HepG2 (cell line): ENCODE data around the gene PXYLP1. TPM values are rescaled to one million over a fixed set of nuclear protein-coding genes. Genes with fewer than 3 reads are reported as not detected.

Source experiments
- ATAC-seq: fragments of 200-7000 bp; cut with Tn5 transposase; 3 replicates; pipeline ENCODE4 v1.9.1; 2020; ENCODE audit warnings: mild to moderate bottlenecking, moderate library complexity
- BruUV-seq: library from RNA; stranded (reverse); fragments of 400-500 nt; replicated peaks from 2 replicates; lab custom pipeline; 2021; lab: Mats Ljungman, UMichigan
- CTCF ChIA-PET: fragments of 300-600 bp; formaldehyde crosslinking; extraction: SDS; loops from one replicate; lab custom pipeline; 2021; ENCODE audit warnings: low total read pairs, inconsistent platforms, low intra/inter-chr PET ratio; lab: Yijun Ruan, JAX
- POLR2A ChIA-PET: fragments of 350-600 bp; sonication (Branson Sonifier 250); formaldehyde crosslinking; loops from one replicate; lab custom pipeline; 2020; ENCODE audit warnings: antibody characterized with exemption, inconsistent platforms; lab: Yijun Ruan, JAX
- DNase-seq: peaks from one replicate; pipeline ENCODE4 v3.0.0-alpha.2; 2015; ENCODE audit warnings: low spot score
- FAIRE-seq: peaks from 3 replicates; lab custom pipeline; 2011; peaks lifted over from hg19 to GRCh38; lab: Jason Lieb, UNC
- H2AFZ ChIP-seq: one replicate; pipeline ENCODE4 v1.6.1; 2011; ENCODE audit warnings: low read length, inconsistent platforms
- H3K27ac ChIP-seq: fragments of 300-600 bp; 3 replicates; pipeline ENCODE4 v1.8.0; 2011; ENCODE audit warnings: mixed run types, mild to moderate bottlenecking, mixed read lengths, low read length, inconsistent platforms; ENCODE audit not compliant: insufficient read depth; ENCODE audit errors: extremely low read length
- H3K27me3 ChIP-seq, 2 experiments: fragments of 200-600 bp in 1 of 2; 2 replicates in 1 of 2; 3 replicates in 1 of 2; pipeline versions ENCODE4 v1.6.0 to v1.8.0; 2011; ENCODE audit warnings: low read length in 2 of 2, mild to moderate bottlenecking in 2 of 2, moderate library complexity in 2 of 2, inconsistent platforms in 1 of 2; ENCODE audit not compliant: insufficient read depth in 2 of 2, control insufficient read depth in 1 of 2
- H3K36me3 ChIP-seq, 2 experiments: fragments of 200-600 bp in 1 of 2; replicated peaks in 1 of 2; 2 replicates in 1 of 2; 3 replicates in 1 of 2; pipeline versions ENCODE4 v1.5.1 to v1.8.0; 2011; ENCODE audit warnings: low read length in 2 of 2, inconsistent platforms in 1 of 2; ENCODE audit not compliant: insufficient read depth in 2 of 2, control insufficient read depth in 1 of 2
- H3K4me1 ChIP-seq: 2 replicates; pipeline ENCODE4 v1.5.1; 2012; ENCODE audit warnings: low read length, inconsistent platforms; ENCODE audit not compliant: insufficient read depth
- H3K4me2 ChIP-seq: 2 replicates; pipeline ENCODE4 v1.6.0; 2011; ENCODE audit warnings: low read depth, low read length, inconsistent platforms
- H3K4me3 ChIP-seq, 3 experiments: fragments of 200-600 bp in 1 of 3; sonication (generic), shearing (Covaris generic) in 1 of 3; replicated peaks in 1 of 3; 2 replicates each; pipeline ENCODE4 v1.5.1; 2011 to 2016; ENCODE audit warnings: low read length in 3 of 3, inconsistent platforms in 2 of 3, low read depth in 2 of 3, mild to moderate bottlenecking in 2 of 3, control low read depth in 1 of 3, mixed read lengths in 1 of 3; ENCODE audit not compliant: insufficient read depth in 1 of 3
- H3K79me2 ChIP-seq: one replicate; pipeline ENCODE4 v1.6.1; 2011; ENCODE audit warnings: low read length, inconsistent platforms; ENCODE audit not compliant: insufficient read depth
- H3K9ac ChIP-seq: 2 replicates; pipeline ENCODE4 v1.6.0; 2011; ENCODE audit warnings: mild to moderate bottlenecking, low read depth, low read length, inconsistent platforms; ENCODE audit not compliant: insufficient read depth
- H3K9me3 ChIP-seq: 2 replicates; pipeline ENCODE4 v1.5.1; 2012; ENCODE audit warnings: mild to moderate bottlenecking, low read length
- H4K20me1 ChIP-seq: 2 replicates; pipeline ENCODE4 v1.6.0; 2011; ENCODE audit warnings: inconsistent platforms, mild to moderate bottlenecking, low read length, moderate library complexity; ENCODE audit not compliant: insufficient read depth
- ADNP ChIP-seq: sonication (generic); formaldehyde crosslinking; IDR thresholded peaks from 2 replicates; pipeline ENCODE4 v1.4.0; 2020; ENCODE audit warnings: missing genetic modification reagents
- FOXA1 ChIP-seq, 2 experiments: fragments of 450-650 bp in 1 of 2; sonication (generic) in 1 of 2; formaldehyde crosslinking in 1 of 2; IDR thresholded peaks; 2 replicates each; pipeline versions ENCODE4 v1.4.0 to v1.6.1; 2016 to 2020; ENCODE audit warnings: missing genetic modification reagents in 1 of 2
- GZF1 ChIP-seq: sonication (generic); formaldehyde crosslinking; IDR thresholded peaks from 2 replicates; pipeline ENCODE4 v1.5.1; 2020; ENCODE audit warnings: mild to moderate bottlenecking, missing genetic modification reagents
- HOXA9 ChIP-seq: sonication (generic); formaldehyde crosslinking; IDR thresholded peaks from 2 replicates; pipeline ENCODE4 v1.8.1; 2022; ENCODE audit warnings: missing genetic modification reagents, mild to moderate bottlenecking, moderate library complexity, borderline replicate concordance
- JDP2 ChIP-seq: sonication (generic); formaldehyde crosslinking; IDR thresholded peaks from 2 replicates; pipeline ENCODE4 v1.8.1; 2022; ENCODE audit warnings: missing genetic modification reagents, borderline replicate concordance
- RAD21 ChIP-seq: fragments of 450-650 bp; formaldehyde crosslinking; IDR thresholded peaks from 2 replicates; pipeline ENCODE4 v1.5.0; 2020; ENCODE audit warnings: mild to moderate bottlenecking
- RBM39 ChIP-seq: fragments of 200-400 bp; formaldehyde crosslinking; IDR thresholded peaks from one replicate; pipeline ENCODE4 v1.6.1; 2018; ENCODE audit warnings: antibody characterized with exemption, mild to moderate bottlenecking, low read depth, low read length; ENCODE audit not compliant: poor library complexity, severe bottlenecking
- REL ChIP-seq: sonication (generic); formaldehyde crosslinking; conservative IDR thresholded peaks from 2 replicates; pipeline ENCODE4 v1.8.0; 2022; ENCODE audit warnings: mild to moderate bottlenecking, missing genetic modification reagents, moderate library complexity
- SMYD3 ChIP-seq: sonication (generic); formaldehyde crosslinking; IDR thresholded peaks from 2 replicates; pipeline ENCODE4 v1.8.1; 2023; ENCODE audit warnings: mild to moderate bottlenecking, missing genetic modification reagents
- STAT5B ChIP-seq: sonication (generic); formaldehyde crosslinking; IDR thresholded peaks from 2 replicates; pipeline ENCODE4 v1.4.0; 2020; ENCODE audit warnings: missing genetic modification reagents
- ZKSCAN1 ChIP-seq: fragments of 150-350 bp; IDR thresholded peaks from 2 replicates; pipeline ENCODE4 v1.6.1; 2014; ENCODE audit warnings: low read length
- ZNF382 ChIP-seq: sonication (generic); formaldehyde crosslinking; IDR thresholded peaks from 2 replicates; pipeline ENCODE4 v1.5.0; 2020; ENCODE audit warnings: missing genetic modification reagents, mild to moderate bottlenecking, borderline replicate concordance
- ZNF710 ChIP-seq: sonication (generic); formaldehyde crosslinking; IDR thresholded peaks from 2 replicates; pipeline ENCODE4 v1.5.0; 2020; ENCODE audit warnings: mild to moderate bottlenecking, missing genetic modification reagents, borderline replicate concordance
- ZNF790 ChIP-seq: sonication (generic); formaldehyde crosslinking; IDR thresholded peaks from 2 replicates; pipeline ENCODE4 v1.8.0; 2022; ENCODE audit warnings: missing genetic modification reagents, mild to moderate bottlenecking, borderline replicate concordance
- WGBS: methylation state at CpG from one replicate; pipeline ENCODE4 v1.1.6; 2017; ENCODE audit warnings: low lambda C conversion rate; 5-methylcytosine and 5-hydroxymethylcytosine counted together
- in situ Hi-C: cut with HindIII; loops from 2 replicates; pipeline ENCODE4 v1.10.0; 2017; ENCODE audit warnings: low pct_unique_long_range_greater_than_20kb; ENCODE audit not compliant: extremely low pct_ligation_motif_present
- intact Hi-C: fragments of 100-400 bp; cut with micrococcal nuclease; formaldehyde crosslinking; loops from one replicate; pipeline ENCODE4 v1.10.0; 2022; ENCODE audit not compliant: unreplicated experiment
- polyA plus RNA-seq, 8 experiments: library from polyadenylated mRNA; depleted of rRNA in 3 of 8; stranded (reverse) in 7 of 8; unstranded in 1 of 8; fragments of >200 nt; fragmentation: Illumina TruSeq in 4 of 8; extraction: Trizol in 4 of 8; gene quantifications; 2 replicates each; pipeline versions ENCODE4 v1.2.1 to v1.2.3, GENCODE V29; 2011 to 2016; ENCODE audit warnings: low read depth in 4 of 8, missing spikeins in 1 of 8, mixed read lengths in 1 of 8; ENCODE audit not compliant: insufficient read depth in 1 of 8
- total RNA-seq, 5 experiments: library from RNA; depleted of rRNA; stranded (reverse); fragments of >200 nt; fragmentation: Illumina TruSeq; extraction: Trizol; gene quantifications; 2 replicates each; pipeline ENCODE4 v1.2.3, GENCODE V29; 2016; ENCODE audit warnings: low read depth in 1 of 5

The PXYLP1 gene
- total and polyA plus RNA-seq, 2 of the 13 experiments (the other 11 are each of a cell fraction or from before 2014, with no cell fraction given): 4.9 to 8.1 TPM

GRCh38 chr3:141240286-141240685, 8.7 kb downstream of the PXYLP1 start:
- H3K27me3 ChIP-seq: no peaks in the 10 kb centered on the region
- H3K4me1 ChIP-seq: peaks cover 39% of the 10 kb centered on the region
- POLR2A ChIA-PET: no interaction called here
- CTCF ChIA-PET: no interaction called here
- no peaks in the 10 kb centered on the region for H3K9me3 ChIP-seq
- H4K20me1 ChIP-seq: no peaks in the 10 kb centered on the region
- H3K9ac ChIP-seq: no peak overlapping the region
- DNase-seq (no peak), FAIRE-seq (no peak), ATAC-seq (no peak)
- H3K36me3 ChIP-seq: no peaks in the 10 kb centered on the region
- TF ChIP-seq ZNF790 (CRISPR knock-in tag) (no peak), STAT5B (CRISPR knock-in tag) (no peak), ZNF382 (CRISPR knock-in tag) (no peak), HOXA9 (CRISPR knock-in tag) (no peak), RBM39 (no peak), FOXA1 (IDR thresholded peaks at IDR 0.05) (no peak), FOXA1 (CRISPR knock-in tag; IDR thresholded peaks at IDR 0.05) (no peak), JDP2 (no peak), ZKSCAN1 (no peak), RAD21 (CRISPR knock-in tag) (no peak), GZF1 (CRISPR knock-in tag) (no peak), ZNF710 (CRISPR knock-in tag) (no peak), REL (CRISPR knock-in tag) (no peak), SMYD3 (no peak), ADNP (no peak)
- no peak overlapping the region for H3K4me2 ChIP-seq
- BruUV-seq: no TSS peak
- H2AFZ ChIP-seq: no peak overlapping the region
- no peak overlapping the region for H3K27ac ChIP-seq
- in situ Hi-C loops: no loop called here
- intact Hi-C loops: no loop called here
- H3K79me2 ChIP-seq: no peaks in the 10 kb centered on the region
- no CpG with 5 or more reads among the region's 1 CpG for WGBS
- H3K4me3 ChIP-seq: no peak overlapping the region
